ENCODE data around the gene TBP.

- no peak for TF ChIP-seq EGR1 (IDR thresholded peaks at IDR 0.05)
- no peak for TF ChIP-seq USF1 (IDR thresholded peaks at IDR 0.05)
- TF ChIP-seq EP300 (IDR thresholded peaks at IDR 0.05; ENCODE audit: borderline replicate concordance), result no peak
- TF ChIP-seq TAF1 (IDR thresholded peaks at IDR 0.05; ENCODE audit: low read depth), result no peak
- TF ChIP-seq CREB1 (IDR thresholded peaks at IDR 0.05; ENCODE audit: low read depth), result no peak
- no peak for TF ChIP-seq ZBTB7A (IDR thresholded peaks at IDR 0.05; ENCODE audit: low read depth)
- TF ChIP-seq, protein P1, sequence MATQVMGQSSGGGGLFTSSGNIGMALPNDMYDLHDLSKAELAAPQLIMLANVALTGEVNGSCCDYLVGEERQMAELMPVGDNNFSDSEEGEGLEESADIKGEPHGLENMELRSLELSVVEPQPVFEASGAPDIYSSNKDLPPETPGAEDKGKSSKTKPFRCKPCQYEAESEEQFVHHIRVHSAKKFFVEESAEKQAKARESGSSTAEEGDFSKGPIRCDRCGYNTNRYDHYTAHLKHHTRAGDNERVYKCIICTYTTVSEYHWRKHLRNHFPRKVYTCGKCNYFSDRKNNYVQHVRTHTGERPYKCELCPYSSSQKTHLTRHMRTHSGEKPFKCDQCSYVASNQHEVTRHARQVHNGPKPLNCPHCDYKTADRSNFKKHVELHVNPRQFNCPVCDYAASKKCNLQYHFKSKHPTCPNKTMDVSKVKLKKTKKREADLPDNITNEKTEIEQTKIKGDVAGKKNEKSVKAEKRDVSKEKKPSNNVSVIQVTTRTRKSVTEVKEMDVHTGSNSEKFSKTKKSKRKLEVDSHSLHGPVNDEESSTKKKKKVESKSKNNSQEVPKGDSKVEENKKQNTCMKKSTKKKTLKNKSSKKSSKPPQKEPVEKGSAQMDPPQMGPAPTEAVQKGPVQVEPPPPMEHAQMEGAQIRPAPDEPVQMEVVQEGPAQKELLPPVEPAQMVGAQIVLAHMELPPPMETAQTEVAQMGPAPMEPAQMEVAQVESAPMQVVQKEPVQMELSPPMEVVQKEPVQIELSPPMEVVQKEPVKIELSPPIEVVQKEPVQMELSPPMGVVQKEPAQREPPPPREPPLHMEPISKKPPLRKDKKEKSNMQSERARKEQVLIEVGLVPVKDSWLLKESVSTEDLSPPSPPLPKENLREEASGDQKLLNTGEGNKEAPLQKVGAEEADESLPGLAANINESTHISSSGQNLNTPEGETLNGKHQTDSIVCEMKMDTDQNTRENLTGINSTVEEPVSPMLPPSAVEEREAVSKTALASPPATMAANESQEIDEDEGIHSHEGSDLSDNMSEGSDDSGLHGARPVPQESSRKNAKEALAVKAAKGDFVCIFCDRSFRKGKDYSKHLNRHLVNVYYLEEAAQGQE (IDR thresholded peaks at IDR 0.05; ENCODE audit: low read depth), result no peak
- TF ChIP-seq, protein P2, sequence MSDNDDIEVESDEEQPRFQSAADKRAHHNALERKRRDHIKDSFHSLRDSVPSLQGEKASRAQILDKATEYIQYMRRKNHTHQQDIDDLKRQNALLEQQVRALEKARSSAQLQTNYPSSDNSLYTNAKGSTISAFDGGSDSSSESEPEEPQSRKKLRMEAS (IDR thresholded peaks at IDR 0.05), result no peak
- no peak for TF ChIP-seq NFIC (IDR thresholded peaks at IDR 0.05)
- TF ChIP-seq TEAD4 (IDR thresholded peaks at IDR 0.05), result no peak
- TF ChIP-seq YY1 (IDR thresholded peaks at IDR 0.05; ENCODE audit: low read depth), result no peak
These were observed 16.8 kb upstream of the TBP start for GRCh38 chr6:170537329-170537728.

Measured in Ishikawa (cell line).